K562 treated with DMSO at 1 percent for 12 hours (cell line): ENCODE data around the gene UGGT1. TPM values are rescaled to one million over a fixed set of nuclear protein-coding genes. Genes with fewer than 3 reads are reported as not detected.

Experiments
- total RNA-seq: library from RNA; unstranded; fragments of 300-600 nt; gene quantifications from 2 replicates; pipeline ENCODE4 v1.2.3, GENCODE V29; 2022; ENCODE audit not compliant: insufficient read depth

Gene UGGT1
- 5.4 and 26.9 TPM in 2 replicates for total RNA-seq

GRCh38 chr2:128090945-128091725 lies at the start of gene UGGT1:
UGGT1 (plus strand) TSS chr2:128091200; CDS start chr2:128091358, 158 bp downstream.

Other genes starting within 250 kb of the UGGT1 start
- 22.1 and 35.3 TPM in 2 replicates for gene POLR2D, start 233.0 kb upstream of the UGGT1 start, total RNA-seq
- gene AMMECR1L, start 205.2 kb upstream of the UGGT1 start, total RNA-seq, result 4.5 and 11.4 TPM in 2 replicates
- 9.5 and 33.4 TPM in 2 replicates for gene SAP130, start 63.1 kb upstream of the UGGT1 start, total RNA-seq
- 7.6 and 17.0 TPM in 2 replicates for gene HS6ST1, start 227.7 kb downstream of the UGGT1 start, total RNA-seq